ENCODE data around the gene DOCK1. TPM values are rescaled to one million over a fixed set of nuclear protein-coding genes. Genes with fewer than 3 reads are reported as not detected.

DOCK1 gene
- total RNA-seq, 1 experiment from 2014 or later, result not detected

DNA sequence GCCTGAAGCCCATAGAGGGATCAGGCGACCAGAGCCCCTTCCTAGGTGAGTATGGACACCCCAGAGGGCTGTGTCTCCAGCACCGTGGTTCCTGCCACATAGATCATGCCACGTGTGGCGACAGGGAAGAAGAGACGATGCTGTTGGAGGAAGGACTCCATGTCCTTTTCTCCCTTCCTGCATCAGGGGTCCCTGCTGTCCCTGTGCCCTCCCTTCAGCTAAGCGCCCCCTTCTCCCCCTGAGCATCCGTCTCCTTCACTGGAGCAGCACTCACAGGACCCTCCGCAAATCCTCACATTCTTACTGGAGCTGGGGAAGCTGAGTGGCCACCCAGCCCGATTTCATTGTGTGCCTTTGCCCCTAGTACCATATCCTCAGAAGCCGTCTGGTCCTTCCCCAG, 558.3 kb downstream of the DOCK1 start:
- H4K20me1 ChIP-seq (ENCODE audit: insufficient read depth, low read depth, low read length), result no peaks in the 10 kb centered on the region
- no peak overlapping the region for H3K27ac ChIP-seq (ENCODE audit: low read length)
- H3K4me3 ChIP-seq (ENCODE audit: low read length), result no peak overlapping the region
- no peaks in the 10 kb centered on the region for H3K9me3 ChIP-seq (ENCODE audit: low read length)
- H2AFZ ChIP-seq (ENCODE audit: low read length), result no peak overlapping the region
- no peaks in the 10 kb centered on the region for H3K4me1 ChIP-seq (ENCODE audit: low read length)
- no peaks in the 10 kb centered on the region for H3K36me3 ChIP-seq (ENCODE audit: insufficient read depth, low read length)
- DNase-seq, result no peak
- no peak overlapping the region for H3K4me2 ChIP-seq (ENCODE audit: low read depth, low read length, poor library complexity, severe bottlenecking)
- no peaks in the 10 kb centered on the region for H3K27me3 ChIP-seq (ENCODE audit: low read length)
- H3K9ac ChIP-seq (ENCODE audit: low read length), result no peak overlapping the region
- H3K79me2 ChIP-seq (ENCODE audit: low read length), result no peaks in the 10 kb centered on the region
- H3K9me2 ChIP-seq (replicated peaks; ENCODE audit: insufficient read depth, low read length), result no peaks in the 10 kb centered on the region

GRCh38 chr10:127464561-127464960, 559.3 kb downstream of the DOCK1 start:
- H3K36me3 ChIP-seq (ENCODE audit: insufficient read depth, low read length), result no peaks in the 10 kb centered on the region
- no peak overlapping the region for H3K9ac ChIP-seq (ENCODE audit: low read length)
- H3K4me3 ChIP-seq (ENCODE audit: low read length), result no peak overlapping the region
- no peak overlapping the region for H2AFZ ChIP-seq (ENCODE audit: low read length)
- H3K4me2 ChIP-seq (ENCODE audit: low read depth, low read length, poor library complexity, severe bottlenecking), result no peak overlapping the region
- no peaks in the 10 kb centered on the region for H3K79me2 ChIP-seq (ENCODE audit: low read length)
- no peaks in the 10 kb centered on the region for H4K20me1 ChIP-seq (ENCODE audit: insufficient read depth, low read depth, low read length)
- no peak for DNase-seq
- H3K9me3 ChIP-seq (ENCODE audit: low read length), result no peaks in the 10 kb centered on the region
- H3K9me2 ChIP-seq (replicated peaks; ENCODE audit: insufficient read depth, low read length), result no peaks in the 10 kb centered on the region
- H3K27me3 ChIP-seq (ENCODE audit: low read length), result no peaks in the 10 kb centered on the region
- no peaks in the 10 kb centered on the region for H3K4me1 ChIP-seq (ENCODE audit: low read length)
- no peak overlapping the region for H3K27ac ChIP-seq (ENCODE audit: low read length)

DNA sequence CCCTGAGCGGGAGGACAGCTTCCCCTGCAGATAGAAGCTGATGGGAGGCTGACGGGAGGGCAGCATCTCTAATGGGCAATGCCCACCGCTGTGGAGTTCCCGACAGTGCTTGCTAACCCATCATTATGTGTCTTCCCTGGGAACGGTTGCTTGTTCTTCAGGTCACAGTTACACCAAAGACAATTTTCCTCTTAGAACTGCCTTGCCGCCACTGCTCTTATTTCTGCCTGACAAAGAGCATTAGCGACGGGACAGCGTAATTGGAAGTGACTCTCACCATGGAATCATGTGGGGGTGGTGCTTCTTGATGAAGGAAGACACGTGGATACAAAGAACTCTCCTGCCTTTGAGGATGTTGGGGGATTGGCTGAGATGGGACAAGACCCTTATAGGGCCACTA, 562.6 kb downstream of the DOCK1 start:
- H3K27me3 ChIP-seq (ENCODE audit: low read length), result no peaks in the 10 kb centered on the region
- no peaks in the 10 kb centered on the region for H3K36me3 ChIP-seq (ENCODE audit: insufficient read depth, low read length)
- no peak overlapping the region for H2AFZ ChIP-seq (ENCODE audit: low read length)
- no peaks in the 10 kb centered on the region for H3K9me3 ChIP-seq (ENCODE audit: low read length)
- H3K9me2 ChIP-seq (replicated peaks; ENCODE audit: insufficient read depth, low read length), result no peaks in the 10 kb centered on the region
- no peaks in the 10 kb centered on the region for H4K20me1 ChIP-seq (ENCODE audit: insufficient read depth, low read depth, low read length)
- H3K27ac ChIP-seq (ENCODE audit: low read length), result no peak overlapping the region
- H3K4me3 ChIP-seq (ENCODE audit: low read length), result no peak overlapping the region
- no peak overlapping the region for H3K9ac ChIP-seq (ENCODE audit: low read length)
- no peak overlapping the region for H3K4me2 ChIP-seq (ENCODE audit: low read depth, low read length, poor library complexity, severe bottlenecking)
- DNase-seq, result no peak
- H3K79me2 ChIP-seq (ENCODE audit: low read length), result no peaks in the 10 kb centered on the region
- H3K4me1 ChIP-seq (ENCODE audit: low read length), result no peaks in the 10 kb centered on the region

DNA sequence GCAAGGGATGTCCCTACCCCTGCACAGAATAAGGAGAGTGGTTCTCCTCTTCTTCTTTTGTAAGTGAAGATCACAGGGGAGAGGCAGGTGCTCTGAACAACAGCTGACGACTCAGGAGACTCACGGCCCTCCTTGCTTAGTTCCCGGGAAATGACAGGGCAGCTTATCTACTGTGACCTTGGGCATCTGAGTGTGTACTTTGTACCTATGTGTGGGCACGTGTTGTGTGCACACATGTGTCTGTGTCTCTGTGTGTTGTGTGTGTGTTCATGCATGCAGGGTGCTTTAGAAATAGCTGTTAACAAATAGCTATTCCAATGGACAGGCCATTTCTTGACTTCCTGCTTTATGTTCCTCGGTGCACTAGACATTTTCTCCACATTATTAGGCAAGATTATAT, 563.4 kb downstream of the DOCK1 start:
- Histone ChIP-seq H3K27ac (ENCODE audit: low read length) (no peak overlapping the region), H3K27me3 (ENCODE audit: low read length) (no peaks in the 10 kb centered on the region), H3K79me2 (ENCODE audit: low read length) (no peaks in the 10 kb centered on the region), H3K9me3 (ENCODE audit: low read length) (no peaks in the 10 kb centered on the region), H3K4me1 (ENCODE audit: low read length) (no peaks in the 10 kb centered on the region), H3K36me3 (ENCODE audit: insufficient read depth, low read length) (no peaks in the 10 kb centered on the region), H3K4me3 (ENCODE audit: low read length) (no peak overlapping the region), H2AFZ (ENCODE audit: low read length) (no peak overlapping the region), H4K20me1 (ENCODE audit: insufficient read depth, low read depth, low read length) (no peaks in the 10 kb centered on the region), H3K9me2 (replicated peaks; ENCODE audit: insufficient read depth, low read length) (no peaks in the 10 kb centered on the region), H3K9ac (ENCODE audit: low read length) (no peak overlapping the region), H3K4me2 (ENCODE audit: low read depth, low read length, poor library complexity, severe bottlenecking) (no peak overlapping the region)
- no peak for DNase-seq

DNA sequence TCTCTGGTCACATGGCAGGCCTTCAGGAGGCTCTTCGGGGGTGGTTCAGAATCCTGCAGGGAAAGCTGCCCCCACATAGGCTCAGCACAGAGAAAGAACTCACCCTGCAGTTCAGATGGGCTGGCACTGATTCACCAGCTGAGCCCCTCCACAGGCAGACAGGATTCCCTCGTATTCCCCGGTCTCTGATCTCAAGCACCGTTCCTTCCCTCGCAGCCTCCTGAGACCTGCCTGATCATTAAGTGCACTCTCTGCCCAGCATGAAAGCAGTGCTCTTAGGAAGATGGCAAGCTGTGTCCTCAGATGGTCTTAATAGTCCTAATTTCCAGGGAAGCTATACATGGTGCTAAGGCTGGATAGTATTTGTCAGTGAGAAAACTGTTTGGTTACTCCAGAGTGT, 565.7 kb downstream of the DOCK1 start:
- Histone ChIP-seq H3K27me3 (ENCODE audit: low read length) (no peaks in the 10 kb centered on the region), H3K4me3 (ENCODE audit: low read length) (no peak overlapping the region), H3K4me2 (ENCODE audit: low read depth, low read length, poor library complexity, severe bottlenecking) (no peak overlapping the region), H3K79me2 (ENCODE audit: low read length) (no peaks in the 10 kb centered on the region), H3K9me3 (ENCODE audit: low read length) (no peaks in the 10 kb centered on the region), H4K20me1 (ENCODE audit: insufficient read depth, low read depth, low read length) (no peaks in the 10 kb centered on the region), H3K36me3 (ENCODE audit: insufficient read depth, low read length) (no peaks in the 10 kb centered on the region), H3K9ac (ENCODE audit: low read length) (no peak overlapping the region), H2AFZ (ENCODE audit: low read length) (no peak overlapping the region), H3K4me1 (ENCODE audit: low read length) (no peaks in the 10 kb centered on the region), H3K9me2 (replicated peaks; ENCODE audit: insufficient read depth, low read length) (no peaks in the 10 kb centered on the region), H3K27ac (ENCODE audit: low read length) (no peak overlapping the region)
- no peak for DNase-seq

DNA sequence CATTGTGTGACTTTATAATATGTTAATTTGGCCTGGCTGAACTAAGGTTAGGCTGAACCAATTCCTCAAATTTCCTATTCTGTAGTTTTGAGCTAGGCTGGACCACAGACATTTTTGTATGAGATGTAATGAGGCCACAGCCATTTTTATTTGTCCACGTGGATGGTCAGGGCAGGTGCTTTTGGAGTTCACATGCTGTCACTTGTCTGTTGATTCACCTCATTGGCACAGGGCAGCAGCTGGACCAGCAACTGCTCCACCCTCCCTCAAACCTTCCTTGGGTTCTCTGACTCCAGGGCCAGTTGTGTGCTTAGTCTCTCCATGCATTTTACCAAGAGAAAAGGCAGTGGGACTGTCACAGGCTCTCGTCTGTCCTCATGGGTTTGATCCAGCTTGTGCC, 567.7 kb downstream of the DOCK1 start:
- no peaks in the 10 kb centered on the region for H3K4me1 ChIP-seq (ENCODE audit: low read length)
- no peaks in the 10 kb centered on the region for H3K9me2 ChIP-seq (replicated peaks; ENCODE audit: insufficient read depth, low read length)
- H4K20me1 ChIP-seq (ENCODE audit: insufficient read depth, low read depth, low read length), result no peaks in the 10 kb centered on the region
- H3K4me2 ChIP-seq (ENCODE audit: low read depth, low read length, poor library complexity, severe bottlenecking), result no peak overlapping the region
- no peak overlapping the region for H2AFZ ChIP-seq (ENCODE audit: low read length)
- no peaks in the 10 kb centered on the region for H3K27me3 ChIP-seq (ENCODE audit: low read length)
- DNase-seq, result no peak
- no peak overlapping the region for H3K27ac ChIP-seq (ENCODE audit: low read length)
- no peaks in the 10 kb centered on the region for H3K79me2 ChIP-seq (ENCODE audit: low read length)
- H3K9me3 ChIP-seq (ENCODE audit: low read length), result no peaks in the 10 kb centered on the region
- no peak overlapping the region for H3K4me3 ChIP-seq (ENCODE audit: low read length)
- no peaks in the 10 kb centered on the region for H3K36me3 ChIP-seq (ENCODE audit: insufficient read depth, low read length)
- H3K9ac ChIP-seq (ENCODE audit: low read length), result no peak overlapping the region

DNA sequence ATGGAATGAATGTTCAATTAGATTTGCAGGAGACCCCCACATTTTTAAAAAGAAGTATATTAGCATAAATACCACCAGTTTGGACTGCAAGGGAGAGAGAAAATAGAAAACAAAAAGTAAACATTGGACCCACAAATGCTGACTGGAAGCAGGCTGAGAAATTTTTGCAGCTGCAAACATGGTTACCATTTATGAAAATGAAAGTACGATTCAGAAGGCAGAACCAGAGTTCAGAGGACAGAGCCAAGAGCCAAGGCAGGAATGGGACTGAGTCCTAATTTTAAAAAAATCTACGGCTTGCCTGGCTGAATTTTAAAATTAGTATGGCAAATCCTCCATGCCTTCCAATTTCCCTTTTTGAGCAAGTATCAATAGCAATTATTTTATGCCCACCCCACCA, 569.3 kb downstream of the DOCK1 start:
- DNase-seq, result no peak
- Histone ChIP-seq H3K9me2 (replicated peaks; ENCODE audit: insufficient read depth, low read length) (no peaks in the 10 kb centered on the region), H3K27ac (ENCODE audit: low read length) (no peak overlapping the region), H3K4me2 (ENCODE audit: low read depth, low read length, poor library complexity, severe bottlenecking) (no peak overlapping the region), H3K36me3 (ENCODE audit: insufficient read depth, low read length) (no peaks in the 10 kb centered on the region), H3K79me2 (ENCODE audit: low read length) (no peaks in the 10 kb centered on the region), H3K27me3 (ENCODE audit: low read length) (no peaks in the 10 kb centered on the region), H4K20me1 (ENCODE audit: insufficient read depth, low read depth, low read length) (no peaks in the 10 kb centered on the region), H3K4me1 (ENCODE audit: low read length) (no peaks in the 10 kb centered on the region), H3K4me3 (ENCODE audit: low read length) (no peak overlapping the region), H2AFZ (ENCODE audit: low read length) (no peak overlapping the region), H3K9me3 (ENCODE audit: low read length) (no peaks in the 10 kb centered on the region), H3K9ac (ENCODE audit: low read length) (no peak overlapping the region)

GRCh38 chr10:127485153-127485857, 580.1 kb downstream of the DOCK1 start:
- no peaks in the 10 kb centered on the region for H3K27me3 ChIP-seq (ENCODE audit: low read length)
- H3K36me3 ChIP-seq (ENCODE audit: insufficient read depth, low read length), result no peaks in the 10 kb centered on the region
- H3K79me2 ChIP-seq (ENCODE audit: low read length), result no peaks in the 10 kb centered on the region
- DNase-seq, result no peak
- no peak overlapping the region for H3K27ac ChIP-seq (ENCODE audit: low read length)
- no peaks in the 10 kb centered on the region for H4K20me1 ChIP-seq (ENCODE audit: insufficient read depth, low read depth, low read length)
- H3K4me3 ChIP-seq (ENCODE audit: low read length), result no peak overlapping the region
- H2AFZ ChIP-seq (ENCODE audit: low read length), result no peak overlapping the region
- no peak overlapping the region for H3K4me2 ChIP-seq (ENCODE audit: low read depth, low read length, poor library complexity, severe bottlenecking)
- H3K9me2 ChIP-seq (replicated peaks; ENCODE audit: insufficient read depth, low read length), result no peaks in the 10 kb centered on the region
- H3K9ac ChIP-seq (ENCODE audit: low read length), result no peak overlapping the region
- no peaks in the 10 kb centered on the region for H3K9me3 ChIP-seq (ENCODE audit: low read length)
- no peaks in the 10 kb centered on the region for H3K4me1 ChIP-seq (ENCODE audit: low read length)

Measured in Karpas-422 (cell line).